ENCODE data around the gene FYN.
"Not testable (repeated sequence)": the region's sequence is repeated elsewhere in the genome, so short reads cannot be mapped to it uniquely, and the experiment has no call there.

Gene FYN

GRCh38 chr6:111644893-111645430 lies 228.3 kb downstream of the FYN start:
- Histone ChIP-seq H3K9me3 (ENCODE audit: low read depth, low read length) (no peaks in the 10 kb centered on the region), H3K4me3 (no peak overlapping the region), H3K36me3 (ENCODE audit: insufficient read depth, low read length) (no peaks in the 10 kb centered on the region), H3K27ac (no peak overlapping the region), H3K9ac (ENCODE audit: insufficient read length) (no peak overlapping the region)
- TF ChIP-seq POLR2AphosphoS5 (IDR thresholded peaks at IDR 0.05; ENCODE audit: borderline replicate concordance, low read depth, low read length) (no peak), FOXP2 (optimal IDR thresholded peaks at IDR 0.05; ENCODE audit: control extremely low read depth, extremely low read length, insufficient read depth) (no peak), EZH2 (IDR thresholded peaks at IDR 0.05) (no peak)
- no peak for DNase-seq (ENCODE audit: low read depth, low spot score)

- no peaks in the 10 kb centered on the region for H3K9me3 ChIP-seq (ENCODE audit: low read depth, low read length)
- no peak for TF ChIP-seq EZH2 (IDR thresholded peaks at IDR 0.05)
- no peak for TF ChIP-seq FOXP2 (optimal IDR thresholded peaks at IDR 0.05; ENCODE audit: control extremely low read depth, extremely low read length, insufficient read depth)
- TF ChIP-seq POLR2AphosphoS5 (IDR thresholded peaks at IDR 0.05; ENCODE audit: borderline replicate concordance, low read depth, low read length): no peak
- H3K9ac ChIP-seq (ENCODE audit: insufficient read length): no peak overlapping the region
- DNase-seq (ENCODE audit: low read depth, low spot score): no peak
- no peak overlapping the region for H3K4me3 ChIP-seq
- no peaks in the 10 kb centered on the region for H3K36me3 ChIP-seq (ENCODE audit: insufficient read depth, low read length)
- no peak overlapping the region for H3K27ac ChIP-seq
Observed at GRCh38 chr6:111642463-111643158, 230.6 kb downstream of the FYN start.

DNA sequence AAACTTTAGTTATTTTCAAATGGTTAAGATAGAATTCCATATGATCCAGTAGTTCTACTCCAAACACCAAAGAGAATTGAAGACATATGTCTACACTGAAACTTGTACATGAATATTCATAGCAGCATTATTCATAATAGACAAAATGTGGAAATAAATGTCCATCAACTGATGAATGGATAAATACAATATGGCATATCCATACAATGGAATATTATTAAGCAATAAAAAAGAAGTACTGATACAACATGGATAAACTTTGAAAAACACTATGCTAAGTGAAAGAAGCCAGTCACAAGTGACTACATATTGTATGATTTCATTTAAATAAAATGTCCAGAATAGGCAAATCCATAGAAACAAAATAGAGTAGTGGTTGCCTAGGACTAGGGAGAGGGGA lies 234.0 kb downstream of the FYN start:
- Histone ChIP-seq H3K4me3 (no peak overlapping the region), H3K27ac (no peak overlapping the region), H3K9me3 (ENCODE audit: low read depth, low read length) (no peaks in the 10 kb centered on the region), H3K9ac (ENCODE audit: insufficient read length) (no peak overlapping the region), H3K36me3 (ENCODE audit: insufficient read depth, low read length) (no peaks in the 10 kb centered on the region)
- TF ChIP-seq FOXP2 (optimal IDR thresholded peaks at IDR 0.05; ENCODE audit: control extremely low read depth, extremely low read length, insufficient read depth) (no peak), EZH2 (IDR thresholded peaks at IDR 0.05) (no peak), POLR2AphosphoS5 (IDR thresholded peaks at IDR 0.05; ENCODE audit: borderline replicate concordance, low read depth, low read length) (no peak)
- no peak for DNase-seq (ENCODE audit: low read depth, low spot score)

DNA sequence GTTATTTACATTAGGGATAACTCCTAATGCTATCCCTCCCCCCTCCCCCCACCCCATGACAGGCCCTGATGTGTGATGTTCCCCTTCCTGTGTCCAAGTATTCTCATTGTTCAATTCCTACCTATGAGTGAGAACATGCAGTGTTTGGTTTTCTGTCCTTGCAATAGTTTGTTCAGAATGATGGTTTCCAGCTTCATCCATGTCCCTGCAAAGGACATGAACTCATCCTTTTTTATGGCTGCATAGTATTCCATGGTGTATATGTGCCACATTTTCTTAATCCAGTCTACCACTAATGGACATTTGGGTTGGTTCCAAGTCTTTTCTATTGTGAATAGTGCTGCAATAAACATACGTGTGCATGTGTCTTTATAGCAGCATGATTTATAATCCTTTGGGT lies 238.3 kb downstream of the FYN start:
- not testable (repeated sequence) for H3K4me3 ChIP-seq; DNase-seq (ENCODE audit: low read depth, low spot score); H3K36me3 ChIP-seq (ENCODE audit: insufficient read depth, low read length); H3K27ac ChIP-seq; H3K9me3 ChIP-seq (ENCODE audit: low read depth, low read length); H3K9ac ChIP-seq (ENCODE audit: insufficient read length)

DNA sequence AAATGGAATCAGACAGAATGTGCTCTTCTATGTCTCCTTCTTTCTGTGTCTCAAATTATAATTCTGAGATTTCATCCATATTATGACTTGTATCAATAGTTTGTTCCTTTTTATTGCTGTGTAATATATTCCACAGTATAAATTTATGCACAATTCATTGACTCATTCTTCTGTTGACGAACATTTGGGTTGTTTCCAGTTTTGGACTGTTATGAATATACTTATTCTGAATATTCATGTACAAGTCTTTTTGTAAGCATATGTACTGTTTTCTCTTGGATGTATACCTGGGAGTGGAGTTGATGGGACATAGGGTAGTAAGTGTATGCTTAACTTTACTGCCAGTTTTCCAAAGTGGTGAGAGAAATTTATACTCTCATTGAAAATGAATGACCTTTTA lies 239.4 kb downstream of the FYN start:
- Histone ChIP-seq H3K36me3 (ENCODE audit: insufficient read depth, low read length) (no peaks in the 10 kb centered on the region), H3K9me3 (ENCODE audit: low read depth, low read length) (no peaks in the 10 kb centered on the region), H3K4me3 (no peak overlapping the region), H3K9ac (ENCODE audit: insufficient read length) (no peak overlapping the region), H3K27ac (no peak overlapping the region)
- no peak for DNase-seq (ENCODE audit: low read depth, low spot score)
- TF ChIP-seq FOXP2 (optimal IDR thresholded peaks at IDR 0.05; ENCODE audit: control extremely low read depth, extremely low read length, insufficient read depth) (no peak), POLR2AphosphoS5 (IDR thresholded peaks at IDR 0.05; ENCODE audit: borderline replicate concordance, low read depth, low read length) (no peak), EZH2 (IDR thresholded peaks at IDR 0.05) (no peak)

DNA sequence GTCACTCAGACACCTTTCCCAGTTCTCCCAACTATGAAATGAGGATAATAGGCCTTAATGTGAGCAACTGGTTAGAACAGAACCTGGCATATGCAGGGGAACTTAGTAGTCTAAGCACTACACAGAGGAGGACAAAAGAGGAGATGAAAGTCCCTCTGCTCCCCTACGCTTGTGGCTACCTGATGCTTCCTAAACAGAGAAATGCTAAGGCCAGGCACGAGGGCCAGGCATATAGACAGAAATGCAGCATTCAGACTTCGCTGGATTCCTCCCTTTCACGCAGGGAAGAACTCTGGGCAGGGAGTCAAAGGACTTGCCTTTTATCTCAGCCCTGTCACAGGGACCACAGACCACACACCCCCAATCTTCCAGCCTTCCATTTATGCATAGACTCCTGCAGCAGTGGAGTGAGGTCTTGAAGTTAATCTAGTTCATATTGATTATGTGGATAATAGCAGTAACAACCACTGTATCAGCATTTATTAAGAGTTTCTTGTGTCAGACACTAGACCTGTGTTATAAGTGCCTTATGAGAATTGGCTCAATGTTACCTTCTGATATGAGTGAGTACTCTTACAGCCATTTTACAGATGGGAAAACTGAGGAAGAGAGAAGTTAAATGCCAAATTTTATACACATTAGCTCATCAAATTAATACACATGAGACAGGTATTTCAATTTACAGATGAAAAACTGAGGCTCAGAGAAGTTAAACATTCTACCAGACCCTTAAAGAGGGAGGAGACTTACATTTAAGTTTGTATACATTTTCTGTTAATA lies 240.6 kb downstream of the FYN start:
- H3K27ac ChIP-seq: no peak overlapping the region
- DNase-seq (ENCODE audit: low read depth, low spot score): no peak
- H3K9me3 ChIP-seq (ENCODE audit: low read depth, low read length): no peaks in the 10 kb centered on the region
- no peak overlapping the region for H3K9ac ChIP-seq (ENCODE audit: insufficient read length)
- TF ChIP-seq FOXP2 (optimal IDR thresholded peaks at IDR 0.05; ENCODE audit: control extremely low read depth, extremely low read length, insufficient read depth) (no peak), POLR2AphosphoS5 (IDR thresholded peaks at IDR 0.05; ENCODE audit: borderline replicate concordance, low read depth, low read length) (no peak), EZH2 (IDR thresholded peaks at IDR 0.05) (no peak)
- no peak overlapping the region for H3K4me3 ChIP-seq
- H3K36me3 ChIP-seq (ENCODE audit: insufficient read depth, low read length): no peaks in the 10 kb centered on the region

DNA sequence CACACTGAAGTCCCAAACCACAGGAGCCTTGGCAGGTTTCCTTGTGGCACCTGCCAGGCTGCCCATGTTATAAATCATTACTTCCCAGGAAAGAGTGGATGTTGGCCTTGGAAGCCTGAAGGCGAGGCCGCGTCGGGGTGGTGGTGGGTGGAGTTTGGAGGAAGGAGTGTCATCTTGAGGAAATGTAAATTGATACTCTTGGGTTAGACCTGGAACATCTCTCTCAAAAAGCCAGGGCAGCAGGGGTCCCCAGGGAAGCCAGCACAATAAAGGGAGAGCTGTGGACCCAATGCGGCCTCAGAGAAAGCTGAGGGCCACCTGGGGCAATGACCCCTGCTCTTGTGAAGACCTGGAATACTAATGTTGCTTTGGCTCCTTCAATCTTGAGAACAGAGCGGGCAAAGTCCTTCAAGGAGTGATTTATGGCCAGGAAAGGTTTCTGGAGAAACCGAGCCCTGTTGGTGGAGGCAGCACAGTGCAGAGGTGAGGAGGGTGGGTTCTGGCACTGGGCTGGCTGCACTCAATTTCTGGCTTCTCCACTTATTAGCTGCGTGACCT lies 241.3 kb downstream of the FYN start:
- Histone ChIP-seq H3K4me3 (no peak overlapping the region), H3K9ac (ENCODE audit: insufficient read length) (no peak overlapping the region), H3K27ac (no peak overlapping the region), H3K9me3 (ENCODE audit: low read depth, low read length) (no peaks in the 10 kb centered on the region), H3K36me3 (ENCODE audit: insufficient read depth, low read length) (no peaks in the 10 kb centered on the region)
- no peak for DNase-seq (ENCODE audit: low read depth, low spot score)
- TF ChIP-seq FOXP2 (optimal IDR thresholded peaks at IDR 0.05; ENCODE audit: control extremely low read depth, extremely low read length, insufficient read depth) (no peak), EZH2 (IDR thresholded peaks at IDR 0.05) (no peak), POLR2AphosphoS5 (IDR thresholded peaks at IDR 0.05; ENCODE audit: borderline replicate concordance, low read depth, low read length) (no peak)

DNA sequence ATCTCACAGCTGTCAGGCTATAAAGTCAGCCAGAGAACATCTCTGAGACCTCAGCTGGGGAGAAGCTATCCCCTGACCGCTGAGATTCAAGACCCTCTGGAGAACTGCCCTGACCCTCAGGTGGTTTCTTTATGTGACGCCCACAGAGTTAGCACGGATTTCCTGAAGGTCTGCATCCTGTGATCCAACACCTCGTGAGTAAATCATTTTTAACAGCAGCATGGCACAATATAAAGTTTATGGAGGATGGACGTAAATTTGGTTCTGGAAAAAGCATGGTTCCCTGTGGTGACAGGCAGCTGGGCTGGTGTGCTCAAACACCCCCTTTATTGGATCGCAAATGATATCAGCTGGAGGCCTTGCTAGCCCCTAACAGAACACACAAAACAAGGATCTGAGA lies 242.2 kb downstream of the FYN start:
- TF ChIP-seq EZH2 (IDR thresholded peaks at IDR 0.05) (no peak), POLR2AphosphoS5 (IDR thresholded peaks at IDR 0.05; ENCODE audit: borderline replicate concordance, low read depth, low read length) (no peak), FOXP2 (optimal IDR thresholded peaks at IDR 0.05; ENCODE audit: control extremely low read depth, extremely low read length, insufficient read depth) (no peak)
- no peak for DNase-seq (ENCODE audit: low read depth, low spot score)
- H3K4me3 ChIP-seq: no peak overlapping the region
- no peak overlapping the region for H3K9ac ChIP-seq (ENCODE audit: insufficient read length)
- no peaks in the 10 kb centered on the region for H3K36me3 ChIP-seq (ENCODE audit: insufficient read depth, low read length)
- no peak overlapping the region for H3K27ac ChIP-seq
- H3K9me3 ChIP-seq (ENCODE audit: low read depth, low read length): no peaks in the 10 kb centered on the region
